ENCODE results near the gene RNU1-2.
"Not testable (repeated sequence)": the region's sequence is repeated elsewhere in the genome, so short reads cannot be mapped to it uniquely, and the experiment has no call there.

The RNU1-2 gene

DNA sequence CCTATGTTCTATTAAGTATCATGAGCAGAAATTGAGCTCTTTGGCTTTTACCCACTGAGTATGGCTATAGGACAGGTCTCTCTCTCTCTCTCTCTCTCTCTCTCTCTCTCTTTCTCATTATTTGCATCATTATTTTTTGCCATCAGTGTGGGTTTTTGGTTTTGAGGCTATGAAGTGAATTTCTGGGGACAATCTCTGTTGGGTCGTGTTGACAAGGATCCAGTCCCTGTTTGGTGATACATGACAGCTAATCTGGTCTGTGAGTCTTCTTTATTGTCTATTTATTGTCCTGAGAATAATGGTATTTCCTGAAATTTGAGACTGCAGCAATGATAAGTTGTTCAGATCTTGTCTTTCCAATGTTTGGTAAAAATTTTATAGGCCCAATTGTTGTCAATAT is 1.9 kb downstream of the RNU1-2 start:
- H3K27me3 Mint-ChIP-seq (ENCODE audit: low read depth); H3K36me3 Mint-ChIP-seq (ENCODE audit: low read depth); H3K9me3 Mint-ChIP-seq; DNase-seq (ENCODE audit: low spot score): not testable (repeated sequence)
- Mint-ChIP-seq H3K27ac (peak overlapping the region; percentile 69), H3K4me3 (peak overlapping the region; percentile 49), H3K4me1 (ENCODE audit: low read depth) (peaks cover 34% of the 10 kb centered on the region)

- not testable (repeated sequence) for H3K36me3 Mint-ChIP-seq (ENCODE audit: low read depth); DNase-seq (ENCODE audit: low spot score); H3K27me3 Mint-ChIP-seq (ENCODE audit: low read depth); H3K4me3 Mint-ChIP-seq; H3K9me3 Mint-ChIP-seq; H3K27ac Mint-ChIP-seq
- H3K4me1 Mint-ChIP-seq (ENCODE audit: low read depth): peaks cover 39% of the 10 kb centered on the region
Observed at GRCh38 chr1:16898298-16898697, 2.5 kb downstream of the RNU1-2 start.

GRCh38 chr1:16899020-16899419 is 3.2 kb downstream of the RNU1-2 start:
- H3K4me1 Mint-ChIP-seq (ENCODE audit: low read depth): peaks cover 46% of the 10 kb centered on the region
- H3K27me3 Mint-ChIP-seq (ENCODE audit: low read depth); H3K36me3 Mint-ChIP-seq (ENCODE audit: low read depth); H3K4me3 Mint-ChIP-seq; DNase-seq (ENCODE audit: low spot score); H3K9me3 Mint-ChIP-seq; H3K27ac Mint-ChIP-seq: not testable (repeated sequence)

- no peak overlapping the region for H3K4me3 Mint-ChIP-seq
- peaks cover 2% of the 10 kb centered on the region for H3K27me3 Mint-ChIP-seq (ENCODE audit: low read depth)
- peaks cover 36% of the 10 kb centered on the region for H3K4me1 Mint-ChIP-seq (ENCODE audit: low read depth)
- DNase-seq (ENCODE audit: low spot score): no peak
- no peak overlapping the region for H3K27ac Mint-ChIP-seq
- no peaks in the 10 kb centered on the region for H3K36me3 Mint-ChIP-seq (ENCODE audit: low read depth)
- no peaks in the 10 kb centered on the region for H3K9me3 Mint-ChIP-seq
Observed at GRCh38 chr1:16900751-16901150, 5.0 kb downstream of the RNU1-2 start.

DNA sequence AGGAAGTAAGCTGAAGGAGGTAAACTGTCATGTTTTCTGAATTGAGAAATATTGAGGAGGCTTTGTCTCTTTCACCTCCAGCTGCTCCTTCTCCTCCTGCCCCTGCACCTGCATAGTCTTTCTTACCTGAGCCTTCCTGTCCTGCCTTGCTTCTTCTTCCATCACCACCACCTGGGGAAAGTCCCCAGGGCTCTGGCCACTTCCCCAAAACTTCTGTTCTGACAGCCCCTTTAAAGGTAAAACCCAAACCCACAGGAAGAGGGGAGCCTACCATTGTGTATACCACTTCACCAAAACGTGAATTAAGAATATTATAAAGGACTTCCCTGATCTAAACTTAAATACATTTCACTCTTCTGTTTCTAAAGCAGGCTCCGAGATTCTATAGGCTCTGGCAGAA is 5.6 kb downstream of the RNU1-2 start:
- not testable (repeated sequence) for H3K4me3 Mint-ChIP-seq; H3K36me3 Mint-ChIP-seq (ENCODE audit: low read depth); H3K27me3 Mint-ChIP-seq (ENCODE audit: low read depth); H3K27ac Mint-ChIP-seq; H3K9me3 Mint-ChIP-seq; DNase-seq (ENCODE audit: low spot score)
- peaks cover 33% of the 10 kb centered on the region for H3K4me1 Mint-ChIP-seq (ENCODE audit: low read depth)

- Mint-ChIP-seq H3K27ac (no peak overlapping the region), H3K27me3 (ENCODE audit: low read depth) (peaks cover 2% of the 10 kb centered on the region), H3K4me1 (ENCODE audit: low read depth) (peaks cover 24% of the 10 kb centered on the region), H3K9me3 (no peaks in the 10 kb centered on the region), H3K36me3 (ENCODE audit: low read depth) (no peaks in the 10 kb centered on the region), H3K4me3 (no peak overlapping the region)
- no peak for DNase-seq (ENCODE audit: low spot score)
Observed at GRCh38 chr1:16903054-16903453, 7.3 kb downstream of the RNU1-2 start.

GRCh38 chr1:16903458-16903796 is 7.6 kb downstream of the RNU1-2 start:
- Mint-ChIP-seq H3K27me3 (ENCODE audit: low read depth) (peaks cover 2% of the 10 kb centered on the region), H3K9me3 (no peaks in the 10 kb centered on the region), H3K27ac (no peak overlapping the region), H3K4me3 (no peak overlapping the region), H3K4me1 (ENCODE audit: low read depth) (peaks cover 24% of the 10 kb centered on the region), H3K36me3 (ENCODE audit: low read depth) (no peaks in the 10 kb centered on the region)
- DNase-seq (ENCODE audit: low spot score): no peak

DNA sequence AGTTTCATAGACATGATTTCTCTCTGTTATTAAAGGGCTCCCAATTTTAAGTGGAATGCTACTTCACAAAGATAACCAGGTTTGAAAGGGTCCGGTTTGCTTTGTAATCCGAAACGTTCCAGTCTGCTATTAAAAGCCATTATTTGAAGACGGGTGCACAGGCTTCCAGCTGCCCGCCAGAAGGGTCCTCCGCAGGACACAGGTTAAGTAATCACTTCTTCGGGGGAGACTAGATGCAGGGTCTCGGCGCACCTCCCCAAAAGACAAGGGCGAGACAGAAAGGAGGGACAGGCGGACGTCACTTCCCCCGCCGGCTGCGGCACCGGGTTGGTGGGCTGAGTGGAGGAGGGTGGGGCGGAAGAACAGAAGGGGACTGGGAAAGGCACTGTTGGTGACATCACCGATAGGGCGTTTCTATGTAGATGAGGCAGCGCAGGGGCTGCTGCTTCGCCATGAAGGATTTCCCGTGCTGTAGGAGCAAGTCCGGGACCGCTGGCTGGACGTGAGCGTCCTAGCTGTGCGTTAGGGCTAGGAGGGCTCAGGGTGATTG is 8.9 kb downstream of the RNU1-2 start:
- H3K27ac Mint-ChIP-seq: no peak overlapping the region
- peak; percentile 98 for DNase-seq (ENCODE audit: low spot score)
- H3K4me1 Mint-ChIP-seq (ENCODE audit: low read depth): peaks cover 24% of the 10 kb centered on the region
- no peaks in the 10 kb centered on the region for H3K36me3 Mint-ChIP-seq (ENCODE audit: low read depth)
- no peak overlapping the region for H3K4me3 Mint-ChIP-seq
- no peaks in the 10 kb centered on the region for H3K9me3 Mint-ChIP-seq
- peaks cover 2% of the 10 kb centered on the region for H3K27me3 Mint-ChIP-seq (ENCODE audit: low read depth)

- no peaks in the 10 kb centered on the region for H3K36me3 Mint-ChIP-seq (ENCODE audit: low read depth)
- H3K4me3 Mint-ChIP-seq: no peak overlapping the region
- H3K27ac Mint-ChIP-seq: no peak overlapping the region
- no peaks in the 10 kb centered on the region for H3K9me3 Mint-ChIP-seq
- peak; percentile 67 for DNase-seq (ENCODE audit: low spot score)
- H3K4me1 Mint-ChIP-seq (ENCODE audit: low read depth): peaks cover 26% of the 10 kb centered on the region
- peaks cover 4% of the 10 kb centered on the region for H3K27me3 Mint-ChIP-seq (ENCODE audit: low read depth)
Observed at GRCh38 chr1:16905110-16905867, 9.5 kb downstream of the RNU1-2 start.

DNA sequence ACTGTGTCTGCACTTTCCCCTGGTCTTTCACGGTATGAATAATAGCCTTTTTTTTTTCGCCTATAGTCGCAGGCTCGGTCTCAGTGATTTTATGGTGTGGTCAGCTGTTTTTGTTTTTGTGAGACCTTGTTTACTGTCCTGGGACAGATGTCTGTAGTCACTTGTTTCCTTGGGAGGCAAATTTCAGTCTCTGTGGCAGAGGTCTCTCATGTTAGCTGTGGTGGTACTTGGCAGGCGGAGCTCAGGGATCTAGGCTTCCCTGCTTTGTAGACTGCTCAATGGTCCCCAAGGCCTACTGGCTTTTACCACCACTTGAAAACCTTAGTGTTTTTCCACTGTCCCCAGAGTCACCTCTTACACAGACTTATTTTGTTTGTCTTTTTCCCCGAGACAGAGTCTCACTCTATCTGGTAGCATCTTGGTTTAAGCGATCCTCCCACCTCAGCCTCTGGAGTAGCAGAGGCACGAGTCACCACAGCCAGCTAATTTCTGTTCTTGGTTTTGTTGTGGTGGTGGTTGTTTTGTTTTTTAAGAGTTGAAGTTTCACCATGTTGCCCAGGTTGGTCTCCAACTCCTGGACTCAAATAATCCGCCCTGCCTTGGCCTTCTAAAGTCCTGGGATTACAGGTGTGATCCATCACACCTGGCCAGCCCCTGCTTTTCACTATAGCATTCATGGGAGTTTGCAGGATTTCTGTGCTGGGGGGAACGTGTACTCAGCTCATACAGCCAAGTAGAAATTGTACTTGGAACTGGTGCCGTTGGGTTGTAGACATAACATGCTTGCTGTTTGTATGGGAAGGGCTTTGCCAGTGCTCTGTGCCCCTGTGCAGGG is 10.3 kb downstream of the RNU1-2 start:
- no peaks in the 10 kb centered on the region for H3K36me3 Mint-ChIP-seq (ENCODE audit: low read depth)
- no peak overlapping the region for H3K27ac Mint-ChIP-seq
- peaks cover 21% of the 10 kb centered on the region for H3K4me1 Mint-ChIP-seq (ENCODE audit: low read depth)
- no peaks in the 10 kb centered on the region for H3K9me3 Mint-ChIP-seq
- no peak overlapping the region for H3K4me3 Mint-ChIP-seq
- peak; percentile 43 for DNase-seq (ENCODE audit: low spot score)
- H3K27me3 Mint-ChIP-seq (ENCODE audit: low read depth): peaks cover 6% of the 10 kb centered on the region

GRCh38 chr1:16906873-16907272 is 11.1 kb downstream of the RNU1-2 start:
- Mint-ChIP-seq H3K4me3 (no peak overlapping the region), H3K4me1 (ENCODE audit: low read depth) (peaks cover 16% of the 10 kb centered on the region), H3K36me3 (ENCODE audit: low read depth) (no peaks in the 10 kb centered on the region), H3K27ac (no peak overlapping the region), H3K9me3 (no peaks in the 10 kb centered on the region), H3K27me3 (ENCODE audit: low read depth) (peaks cover 11% of the 10 kb centered on the region)
- DNase-seq (ENCODE audit: low spot score): no peak

DNA sequence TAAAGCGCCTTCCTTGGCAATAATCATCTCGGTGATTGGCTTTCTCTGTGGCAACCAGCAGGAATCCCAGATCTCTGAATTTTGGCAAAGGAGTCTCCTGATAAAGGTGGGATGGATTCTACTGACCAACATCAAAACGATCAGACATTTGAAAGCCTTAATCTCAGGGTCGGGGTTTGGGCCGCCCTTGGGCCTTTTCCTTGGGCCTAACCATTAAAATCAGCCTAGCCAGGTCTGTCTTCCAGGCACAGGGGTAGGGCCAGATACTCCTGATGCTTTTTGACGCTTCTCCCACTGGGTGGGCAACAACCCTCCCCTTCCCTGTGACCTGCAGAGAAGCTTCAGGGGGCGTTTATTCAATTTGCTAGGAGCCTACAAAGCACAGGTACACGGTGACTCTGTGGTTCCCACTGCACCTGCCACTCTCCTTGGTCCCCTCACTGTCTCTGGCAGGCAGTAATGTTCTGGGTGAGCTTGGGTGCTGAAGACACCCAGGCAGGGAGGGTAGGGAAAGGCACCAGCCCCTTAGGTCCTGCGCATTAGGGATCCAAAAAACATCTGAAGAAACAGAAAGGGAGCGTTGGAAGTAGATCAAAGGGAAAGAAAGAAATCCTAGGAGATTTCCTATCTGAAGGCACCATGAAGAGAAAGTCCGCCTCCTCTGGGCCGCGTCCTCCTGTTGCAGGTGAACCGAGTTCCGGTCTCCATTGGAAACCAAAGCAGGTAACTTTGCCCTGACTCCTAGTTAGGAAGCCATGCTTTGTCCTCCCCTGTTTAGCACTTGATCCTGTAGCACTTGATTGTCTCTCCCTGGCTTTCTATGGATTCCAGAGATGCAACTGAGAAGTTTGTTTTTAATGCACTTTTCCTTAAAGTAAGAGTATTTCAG is 12.3 kb downstream of the RNU1-2 start:
- H3K27ac Mint-ChIP-seq: peak overlapping the region; percentile 11
- no peaks in the 10 kb centered on the region for H3K9me3 Mint-ChIP-seq
- H3K36me3 Mint-ChIP-seq (ENCODE audit: low read depth): no peaks in the 10 kb centered on the region
- H3K4me1 Mint-ChIP-seq (ENCODE audit: low read depth): peaks cover 21% of the 10 kb centered on the region
- peaks cover 13% of the 10 kb centered on the region for H3K27me3 Mint-ChIP-seq (ENCODE audit: low read depth)
- no peak overlapping the region for H3K4me3 Mint-ChIP-seq
- no peak for DNase-seq (ENCODE audit: low spot score)

GRCh38 chr1:16911851-16912721 is 16.3 kb downstream of the RNU1-2 start:
- not testable (repeated sequence) for H3K36me3 Mint-ChIP-seq (ENCODE audit: low read depth); H3K27ac Mint-ChIP-seq; H3K9me3 Mint-ChIP-seq; DNase-seq (ENCODE audit: low spot score)
- peaks cover 22% of the 10 kb centered on the region for H3K4me1 Mint-ChIP-seq (ENCODE audit: low read depth)
- H3K27me3 Mint-ChIP-seq (ENCODE audit: low read depth): peaks cover 13% of the 10 kb centered on the region
- peak overlapping the region; percentile 31 for H3K4me3 Mint-ChIP-seq

Data from T-helper 2 cell treated with Interferon-gamma antibody and Interleukin-4, amounts not matched to agents 5 μg/mL and 100 μg/mL, for 36 hours (primary cell).